ENCODE results near the gene GTF3C2.
"Not testable (repeated sequence)": the region's sequence is repeated elsewhere in the genome, so short reads cannot be mapped to it uniquely, and the experiment has no call there.

The GTF3C2 gene

GRCh38 chr2:27370816-27371620 is 14.5 kb upstream of the GTF3C2 start:
- no peak for DNase-seq (ENCODE audit: low read depth)

- peak; percentile 99 for DNase-seq (ENCODE audit: low read depth)
Measured at GRCh38 chr2:27370026-27370815, 13.7 kb upstream of the GTF3C2 start, which contains the start of the genes EIF2B4 and SNX17. Gene EIF2B4 (minus strand): TSS chr2:27370338. CDS start chr2:27370314, 24 bp downstream. Gene SNX17 (plus strand): TSS chr2:27370616. CDS start chr2:27370744, 128 bp downstream.

GRCh38 chr2:27369471-27370025 is 13.0 kb upstream of the GTF3C2 start:
- DNase-seq (ENCODE audit: low read depth), result no peak

GRCh38 chr2:27363933-27364332 is 7.4 kb upstream of the GTF3C2 start:
- no peak for DNase-seq (ENCODE audit: low read depth)

GRCh38 chr2:27362678-27363420 is 6.3 kb upstream of the GTF3C2 start:
- DNase-seq (ENCODE audit: low read depth), result no peak

GRCh38 chr2:27356056-27356381 is 545 bp downstream of the GTF3C2 start:
- DNase-seq (ENCODE audit: low read depth), result peak; percentile 21

- DNase-seq (ENCODE audit: low read depth), result no peak
Measured at GRCh38 chr2:27354597-27354927, 2.0 kb downstream of the GTF3C2 start.

GRCh38 chr2:27353762-27354596 is 2.6 kb downstream of the GTF3C2 start:
- no peak for DNase-seq (ENCODE audit: low read depth)

- not testable (repeated sequence) for DNase-seq (ENCODE audit: low read depth)
Measured at GRCh38 chr2:27353386-27353761, 3.2 kb downstream of the GTF3C2 start.

- DNase-seq (ENCODE audit: low read depth), result no peak
Measured at GRCh38 chr2:27351802-27352598, 4.6 kb downstream of the GTF3C2 start.

- no peak for DNase-seq (ENCODE audit: low read depth)
Measured at GRCh38 chr2:27350106-27350693, 6.4 kb downstream of the GTF3C2 start.

GRCh38 chr2:27347641-27348040 is 8.9 kb downstream of the GTF3C2 start:
- no peak for DNase-seq (ENCODE audit: low read depth)

GRCh38 chr2:27336173-27336572 is 20.4 kb downstream of the GTF3C2 start:
- DNase-seq (ENCODE audit: low read depth), result no peak

GRCh38 chr2:27335311-27335710 is 21.3 kb downstream of the GTF3C2 start:
- DNase-seq (ENCODE audit: low read depth), result no peak

- DNase-seq (ENCODE audit: low read depth), result no peak
Measured at GRCh38 chr2:27324720-27325119, 31.8 kb downstream of the GTF3C2 start.

GRCh38 chr2:27323596-27324285 is 32.8 kb downstream of the GTF3C2 start:
- no peak for DNase-seq (ENCODE audit: low read depth)

GRCh38 chr2:27322766-27323595 is 33.6 kb downstream of the GTF3C2 start, which contains the start of gene MPV17:
Gene MPV17 (minus strand): TSS chr2:27323097. CDS start chr2:27322517, 580 bp downstream.
- peak; percentile 82 for DNase-seq (ENCODE audit: low read depth)

GRCh38 chr2:27322301-27322765 is 34.2 kb downstream of the GTF3C2 start:
- no peak for DNase-seq (ENCODE audit: low read depth)

Measured in activated T-helper 9 cell treated with anti-CD3 and anti-CD28 coated beads, Interleukin-2, amount 50 U/mL, for 16 hours (primary cell).